ENCODE measurements around the gene MMP10.

MMP10 gene

DNA sequence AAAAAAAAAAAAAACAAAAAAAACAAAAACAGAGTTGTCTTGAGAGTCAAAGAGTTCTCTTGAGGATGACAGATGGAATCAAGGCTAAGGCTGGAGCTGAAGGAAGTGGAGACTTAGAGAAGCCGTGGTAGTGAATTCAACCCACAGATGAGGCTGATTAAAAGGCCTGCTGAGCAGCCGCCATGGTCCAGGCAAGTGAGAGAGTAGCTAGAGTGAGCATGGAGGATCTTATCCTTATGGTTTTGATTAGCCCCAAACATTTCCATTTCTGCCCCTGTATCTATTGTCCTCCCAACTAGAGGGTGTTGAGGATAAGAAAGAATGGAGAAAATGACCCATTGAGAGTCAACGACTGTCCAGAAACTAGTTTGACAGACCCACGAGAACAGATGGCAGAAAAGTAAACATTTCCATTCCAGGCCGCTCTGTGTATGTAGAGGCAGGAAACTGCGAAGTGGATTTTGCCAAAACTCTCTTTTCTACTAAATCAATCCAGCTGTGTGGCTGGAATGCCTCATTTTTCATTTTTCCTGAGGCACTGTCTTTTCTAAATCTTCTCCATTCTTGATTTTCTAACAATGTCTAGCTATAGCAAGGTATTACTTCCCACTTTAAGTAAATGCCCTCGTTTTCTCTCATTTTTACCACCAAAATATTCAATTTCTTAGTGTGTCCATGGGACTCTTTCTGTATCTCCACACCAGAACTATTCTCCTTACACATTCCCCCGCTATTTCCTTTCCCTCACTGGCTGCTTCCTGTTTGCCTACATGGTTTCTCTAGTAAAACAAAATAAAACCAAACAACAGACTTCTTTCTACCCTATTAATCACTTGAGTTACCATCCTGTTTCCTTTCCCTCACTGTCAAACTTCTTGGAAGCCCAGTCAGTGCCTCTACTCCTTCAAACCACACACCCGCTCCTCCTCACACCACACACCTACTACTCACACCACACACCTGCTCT is 50.3 kb downstream of the MMP10 start:
- no peak for DNase-seq (ENCODE audit: low read depth in 2 of 2)

DNA sequence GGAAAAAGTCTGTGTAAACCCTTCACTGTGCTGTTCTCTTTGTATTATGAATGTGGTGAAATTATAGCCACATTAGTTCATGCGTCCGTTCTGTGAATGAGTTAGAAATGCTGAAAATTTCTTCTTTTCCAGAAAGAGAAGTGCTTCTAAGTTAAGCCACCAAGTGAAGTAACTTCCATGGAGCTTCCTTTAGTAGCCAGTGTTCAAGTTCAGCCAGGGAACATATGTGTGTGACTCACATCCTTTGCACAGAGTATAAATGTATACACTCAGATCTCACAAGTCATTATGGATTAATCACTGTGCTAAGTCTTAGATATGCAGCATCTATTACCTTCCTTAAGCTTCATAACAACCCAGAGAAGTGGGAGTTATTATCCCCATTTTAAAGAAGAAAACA is 52.5 kb downstream of the MMP10 start:
- no peak for DNase-seq (ENCODE audit: low read depth in 2 of 2)

DNA sequence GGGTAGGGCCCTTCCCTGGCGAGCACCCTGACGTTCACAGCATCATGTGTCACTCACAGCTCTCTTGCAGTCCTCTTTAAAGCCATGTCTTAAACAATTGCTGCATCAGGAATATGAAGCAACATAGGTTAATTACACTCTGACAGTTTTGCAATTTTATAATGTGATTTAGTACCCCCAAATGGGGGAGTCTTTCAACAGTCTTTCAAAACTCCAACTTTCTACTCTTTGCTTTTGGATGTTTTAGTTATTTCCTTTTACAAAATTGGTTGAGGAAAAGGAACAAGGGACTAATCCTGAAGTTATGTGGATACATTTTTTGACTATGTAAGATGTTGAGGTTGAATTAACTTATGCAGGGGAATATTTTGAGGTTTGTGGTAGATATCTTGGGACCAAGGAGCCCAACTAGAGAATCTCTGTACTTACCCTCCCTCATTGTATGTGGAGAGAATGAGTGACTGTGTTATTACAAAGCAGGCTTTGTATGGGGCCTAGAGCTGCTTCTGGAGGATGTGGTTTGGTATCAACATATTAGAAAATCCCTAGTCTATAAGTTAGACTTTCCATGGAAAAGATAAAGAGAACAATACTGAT is 55.4 kb downstream of the MMP10 start, which contains the start of gene MMP8:
Gene MMP8, minus strand, starts transcription at position 51 of the 597 bp plus-strand sequence. CDS start 99 bp downstream, outside the sequence.
- no peak for DNase-seq (ENCODE audit: low read depth in 2 of 2)

DNA sequence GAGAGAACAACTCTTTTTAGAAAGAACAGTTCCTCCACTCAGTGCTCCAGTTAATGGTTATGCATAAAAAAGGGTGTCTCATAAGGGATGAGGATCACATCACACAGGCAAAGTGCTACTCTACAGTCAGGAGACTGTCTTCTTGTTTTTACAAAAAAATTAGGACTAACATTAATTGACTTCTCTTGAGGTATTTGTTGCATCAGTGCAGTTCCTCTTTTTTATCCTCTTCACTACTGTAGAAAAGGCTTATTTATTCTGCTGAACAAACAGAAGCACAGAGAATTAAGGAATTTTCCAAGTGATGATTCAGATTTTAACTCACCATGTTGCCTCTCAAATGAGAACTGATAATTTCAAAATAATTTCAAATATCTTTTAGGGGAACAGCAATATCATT is 57.6 kb downstream of the MMP10 start:
- DNase-seq (ENCODE audit: low read depth in 2 of 2): no peak
